HG03135 (cell line): ENCODE data around the gene LYRM7.
"Not testable (repeated sequence)": the region's sequence is repeated elsewhere in the genome, so short reads cannot be mapped to it uniquely, and the experiment has no call there.

Experiments used
- ATAC-seq: cut with Tn5 transposase; IDR thresholded peaks from one replicate; pipeline ENCODE4 v1.9.1; 2021; ENCODE audit warnings: mild to moderate bottlenecking, moderate library complexity; ENCODE audit not compliant: unreplicated experiment

The LYRM7 gene

GRCh38 chr5:131171276-131171810, 599 bp downstream of the LYRM7 start:
- no peak for ATAC-seq

GRCh38 chr5:131180407-131180806, 9.7 kb downstream of the LYRM7 start:
- no peak for ATAC-seq

GRCh38 chr5:131182839-131183238, 12.1 kb downstream of the LYRM7 start:
- ATAC-seq: no peak

- no peak for ATAC-seq
Observed at GRCh38 chr5:131185523-131186104, 14.9 kb downstream of the LYRM7 start.

GRCh38 chr5:131186561-131187256, 16.0 kb downstream of the LYRM7 start:
- no peak for ATAC-seq

- no peak for ATAC-seq
Observed at GRCh38 chr5:131193106-131193505, 22.4 kb downstream of the LYRM7 start.

- ATAC-seq: not testable (repeated sequence)
Observed at GRCh38 chr5:131193897-131194296, 23.2 kb downstream of the LYRM7 start.

- ATAC-seq: no peak
Observed at GRCh38 chr5:131194725-131195124, 24.0 kb downstream of the LYRM7 start.

GRCh38 chr5:131195696-131196095, 25.0 kb downstream of the LYRM7 start:
- ATAC-seq: no peak

- ATAC-seq: no peak
Observed at GRCh38 chr5:131196331-131196730, 25.6 kb downstream of the LYRM7 start.

GRCh38 chr5:131198625-131199024, 27.9 kb downstream of the LYRM7 start:
- ATAC-seq: no peak

GRCh38 chr5:131200560-131200959, 29.8 kb downstream of the LYRM7 start:
- ATAC-seq: no peak

- ATAC-seq: no peak
Observed at GRCh38 chr5:131204964-131205363, 34.2 kb downstream of the LYRM7 start.

- no peak for ATAC-seq
Observed at GRCh38 chr5:131206061-131206460, 35.3 kb downstream of the LYRM7 start.

- no peak for ATAC-seq
Observed at GRCh38 chr5:131206772-131207171, 36.0 kb downstream of the LYRM7 start.

- no peak for ATAC-seq
Observed at GRCh38 chr5:131209175-131209505, 38.4 kb downstream of the LYRM7 start.

- peak; percentile 88 for ATAC-seq
Observed at GRCh38 chr5:131209506-131210150, 38.9 kb downstream of the LYRM7 start.

- no peak for ATAC-seq
Observed at GRCh38 chr5:131210151-131210510, 39.4 kb downstream of the LYRM7 start.

- ATAC-seq: no peak
Observed at GRCh38 chr5:131211669-131212068, 40.9 kb downstream of the LYRM7 start.

- peak; percentile 26 for ATAC-seq
Observed at GRCh38 chr5:131212471-131213021, 41.8 kb downstream of the LYRM7 start.

- no peak for ATAC-seq
Observed at GRCh38 chr5:131214609-131215227, 44.0 kb downstream of the LYRM7 start.
